HG02840 (cell line): ENCODE results near the gene ACVRL1.

Experiments
- ATAC-seq: cut with Tn5 transposase; IDR thresholded peaks from one replicate; pipeline ENCODE4 v1.9.1; 2021; ENCODE audit warnings: mild to moderate bottlenecking, moderate library complexity, moderate number of reproducible peaks; ENCODE audit not compliant: unreplicated experiment, low FRiP score

Gene ACVRL1

GRCh38 chr12:51907083-51907855 is at the start of gene ACVRL1:
Gene ACVRL1, plus strand, starts transcription at chr12:51907504. Its CDS starts 4,971 bp downstream, at chr12:51912475.
- no peak for ATAC-seq

- no peak for ATAC-seq
Observed at GRCh38 chr12:51860986-51861385, 46.3 kb upstream of the ACVRL1 start.

- no peak for ATAC-seq
Observed at GRCh38 chr12:51862947-51863346, 44.4 kb upstream of the ACVRL1 start.

GRCh38 chr12:51863363-51863932 is 43.9 kb upstream of the ACVRL1 start:
- ATAC-seq: no peak

- no peak for ATAC-seq
Observed at GRCh38 chr12:51863933-51864832, 43.1 kb upstream of the ACVRL1 start.

GRCh38 chr12:51864833-51865670 is 42.3 kb upstream of the ACVRL1 start:
- ATAC-seq: no peak

- no peak for ATAC-seq
Observed at GRCh38 chr12:51865757-51866270, 41.5 kb upstream of the ACVRL1 start.

- ATAC-seq: no peak
Observed at GRCh38 chr12:51866324-51866723, 41.0 kb upstream of the ACVRL1 start.

- ATAC-seq: no peak
Observed at GRCh38 chr12:51866762-51867161, 40.5 kb upstream of the ACVRL1 start.

- no peak for ATAC-seq
Observed at GRCh38 chr12:51867371-51867770, 39.9 kb upstream of the ACVRL1 start.

GRCh38 chr12:51867796-51868428 is 39.4 kb upstream of the ACVRL1 start:
- ATAC-seq: no peak

GRCh38 chr12:51868821-51869495 is 38.3 kb upstream of the ACVRL1 start:
- no peak for ATAC-seq

- no peak for ATAC-seq
Observed at GRCh38 chr12:51869496-51869865, 37.8 kb upstream of the ACVRL1 start.

GRCh38 chr12:51869931-51870330 is 37.4 kb upstream of the ACVRL1 start:
- ATAC-seq: no peak

- ATAC-seq: no peak
Observed at GRCh38 chr12:51870504-51870903, 36.8 kb upstream of the ACVRL1 start.

GRCh38 chr12:51871126-51871525 is 36.2 kb upstream of the ACVRL1 start:
- no peak for ATAC-seq

- no peak for ATAC-seq
Observed at GRCh38 chr12:51871918-51872688, 35.2 kb upstream of the ACVRL1 start.

GRCh38 chr12:51872689-51872981 is 34.7 kb upstream of the ACVRL1 start:
- no peak for ATAC-seq
